Right atrium auricular region (tissue), 2 donors: Measurements from ENCODE around the gene ACD. TPM values are rescaled to one million over a fixed set of nuclear protein-coding genes. Genes with fewer than 3 reads are reported as not detected.

Experiments
- DNase-seq: peaks from one replicate; pipeline ENCODE4 v3.0.0-alpha.2; 2019; ENCODE audit warnings: low spot score
- H3K27ac ChIP-seq, 2 donors: fragments of 200-600 bp; sonication (generic); 1 replicate in 1 of 2; 2 replicates in 1 of 2; pipeline ENCODE4 v1.5.1; 2016 to 2019
- H3K27me3 ChIP-seq, 2 donors: fragments of 200-600 bp; sonication (generic); one replicate each; pipeline versions ENCODE4 v1.5.1 to v1.6.0; 2017 to 2019
- H3K36me3 ChIP-seq: fragments of 200-600 bp; sonication (generic); one replicate; pipeline ENCODE4 v1.5.1; 2016
- H3K4me1 ChIP-seq, 2 donors: fragments of 200-600 bp; sonication (generic); one replicate each; pipeline versions ENCODE4 v1.5.1 to v1.6.0; 2017 to 2019
- H3K4me3 ChIP-seq, 2 donors: fragments of 200-600 bp; sonication (generic); 1 replicate in 1 of 2; 2 replicates in 1 of 2; pipeline ENCODE4 v1.5.1; 2017 to 2019; ENCODE audit warnings: mild to moderate bottlenecking in 1 of 2, moderate library complexity in 1 of 2
- H3K9me3 ChIP-seq, 2 donors: fragments of 200-600 bp; sonication (generic); one replicate each; pipeline ENCODE4 v1.5.1; 2019
- CTCF ChIP-seq, 2 donors: fragments of 200-600 bp; sonication (generic); IDR thresholded peaks; one replicate each; pipeline ENCODE4 v1.5.1; 2019; ENCODE audit warnings: antibody characterized with exemption in 2 of 2
- total RNA-seq, 2 donors: library from RNA; depleted of rRNA; stranded (reverse); fragments of >200 nt; gene quantifications; one replicate each; pipeline ENCODE4 v1.1.0, GENCODE V29; 2016

The ACD gene
- total RNA-seq, 2 donors from 2014 or later = 7.0 to 10.8 TPM

DNA sequence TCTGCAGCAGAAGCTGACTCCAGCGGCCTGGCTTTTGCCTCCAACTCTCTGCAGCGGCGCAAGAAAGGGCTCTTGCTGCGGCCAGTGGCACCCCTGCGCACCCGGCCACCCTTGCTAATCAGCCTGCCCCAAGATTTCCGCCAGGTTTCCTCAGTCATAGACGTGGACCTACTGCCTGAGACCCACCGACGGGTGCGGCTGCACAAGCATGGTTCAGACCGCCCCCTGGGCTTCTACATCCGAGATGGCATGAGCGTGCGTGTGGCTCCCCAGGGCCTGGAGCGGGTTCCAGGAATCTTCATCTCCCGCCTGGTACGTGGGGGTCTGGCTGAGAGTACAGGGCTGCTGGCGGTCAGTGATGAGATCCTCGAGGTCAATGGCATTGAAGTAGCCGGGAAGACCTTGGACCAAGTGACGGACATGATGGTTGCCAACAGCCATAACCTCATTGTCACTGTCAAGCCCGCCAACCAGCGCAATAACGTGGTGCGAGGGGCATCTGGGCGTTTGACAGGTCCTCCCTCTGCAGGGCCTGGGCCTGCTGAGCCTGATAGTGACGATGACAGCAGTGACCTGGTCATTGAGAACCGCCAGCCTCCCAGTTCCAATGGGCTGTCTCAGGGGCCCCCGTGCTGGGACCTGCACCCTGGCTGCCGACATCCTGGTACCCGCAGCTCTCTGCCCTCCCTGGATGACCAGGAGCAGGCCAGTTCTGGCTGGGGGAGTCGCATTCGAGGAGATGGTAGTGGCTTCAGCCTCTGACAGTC, 2.0 kb upstream of the ACD start:
- no peak for DNase-seq
- Histone ChIP-seq H3K27me3 (no peaks in the 10 kb centered on the region), H3K27ac (no peak overlapping the region), H3K36me3 (no peaks in the 10 kb centered on the region), H3K4me3 (no peak overlapping the region), H3K9me3 (no peaks in the 10 kb centered on the region), H3K4me1 (peaks cover 0 to 36% of the 10 kb centered on the region in 2 donors)
- TF ChIP-seq CTCF (IDR thresholded peaks at IDR 0.05) = no peak

DNA sequence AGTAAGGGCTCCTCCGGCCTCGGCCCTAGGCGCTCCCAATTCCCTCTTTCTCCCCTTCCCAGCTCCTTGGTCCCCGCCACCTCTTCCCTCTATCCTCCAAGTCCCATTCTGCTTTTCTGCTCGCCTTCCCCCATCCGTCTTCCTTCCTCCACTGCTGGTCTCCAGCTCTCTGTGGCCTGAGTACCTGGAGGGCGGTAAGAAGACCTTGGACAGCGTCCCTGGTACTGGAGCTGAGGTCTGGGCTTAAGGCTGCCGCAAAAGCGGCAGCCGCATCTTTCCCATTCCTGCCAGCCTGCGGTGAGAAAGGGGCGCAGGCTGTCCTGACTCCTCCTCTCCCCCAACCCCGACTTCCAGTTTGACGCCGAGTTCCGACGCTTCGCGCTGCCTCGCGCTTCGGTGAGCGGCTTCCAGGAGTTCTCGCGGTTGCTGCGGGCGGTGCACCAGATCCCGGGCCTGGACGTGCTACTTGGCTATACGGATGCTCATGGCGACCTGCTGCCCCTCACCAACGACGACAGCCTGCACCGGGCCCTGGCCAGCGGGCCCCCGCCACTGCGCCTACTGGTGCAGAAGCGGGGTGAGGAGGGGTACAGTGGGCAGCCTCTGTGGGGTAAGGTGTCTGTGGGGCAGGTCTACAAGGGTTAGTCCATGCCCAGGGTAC, 1.2 kb upstream of the ACD start:
- no peaks in the 10 kb centered on the region for H3K27me3 ChIP-seq
- TF ChIP-seq CTCF (IDR thresholded peaks at IDR 0.05) = no peak
- H3K27ac ChIP-seq = peak overlapping the region; percentile 95 to 97
- no peaks in the 10 kb centered on the region for H3K9me3 ChIP-seq
- no peak for DNase-seq
- peak overlapping the region; percentile 82 to 88 for H3K4me3 ChIP-seq
- no peaks in the 10 kb centered on the region for H3K36me3 ChIP-seq
- peaks cover 0 to 32% of the 10 kb centered on the region in 2 donors for H3K4me1 ChIP-seq

DNA sequence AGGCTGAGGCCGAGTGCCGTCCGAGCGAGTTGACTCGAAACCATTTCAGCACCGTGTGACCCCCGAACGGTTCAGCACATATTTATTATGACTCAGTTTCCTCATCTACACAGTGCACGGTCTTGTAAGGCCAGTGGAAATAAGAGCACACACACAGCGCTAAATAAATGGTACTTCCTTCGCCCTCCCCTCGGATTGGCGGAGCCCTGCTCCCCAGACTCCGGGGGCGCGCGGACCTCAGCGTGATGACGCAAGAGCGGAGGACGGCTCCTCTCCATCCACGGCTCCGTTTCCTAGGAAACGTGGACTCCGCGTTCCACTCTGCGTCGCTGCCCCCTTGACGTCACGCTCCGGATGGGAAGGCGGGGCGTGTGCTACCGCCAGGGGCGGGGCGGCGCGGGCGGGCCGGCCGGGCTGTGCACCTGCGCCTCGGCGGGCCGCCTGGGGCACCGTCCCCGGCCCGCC, 536 bp upstream of the ACD start, which contains the start of gene PARD6A:
Gene PARD6A, plus strand, starts transcription at position 397 of the 465 bp plus-strand sequence. CDS start 79 bp downstream, outside the sequence.
- Histone ChIP-seq H3K9me3 (no peaks in the 10 kb centered on the region), H3K36me3 (no peaks in the 10 kb centered on the region), H3K4me3 (peak within 1 kb of the TSS; percentile 82 to 88), H3K27me3 (no peaks in the 10 kb centered on the region), H3K4me1 (peaks cover 0 to 25% of the 10 kb centered on the region in 2 donors), H3K27ac (peak within 1 kb of the TSS; percentile 95 to 97)
- no peak for TF ChIP-seq CTCF (IDR thresholded peaks at IDR 0.05)
- DNase-seq = peak; percentile 96

DNA sequence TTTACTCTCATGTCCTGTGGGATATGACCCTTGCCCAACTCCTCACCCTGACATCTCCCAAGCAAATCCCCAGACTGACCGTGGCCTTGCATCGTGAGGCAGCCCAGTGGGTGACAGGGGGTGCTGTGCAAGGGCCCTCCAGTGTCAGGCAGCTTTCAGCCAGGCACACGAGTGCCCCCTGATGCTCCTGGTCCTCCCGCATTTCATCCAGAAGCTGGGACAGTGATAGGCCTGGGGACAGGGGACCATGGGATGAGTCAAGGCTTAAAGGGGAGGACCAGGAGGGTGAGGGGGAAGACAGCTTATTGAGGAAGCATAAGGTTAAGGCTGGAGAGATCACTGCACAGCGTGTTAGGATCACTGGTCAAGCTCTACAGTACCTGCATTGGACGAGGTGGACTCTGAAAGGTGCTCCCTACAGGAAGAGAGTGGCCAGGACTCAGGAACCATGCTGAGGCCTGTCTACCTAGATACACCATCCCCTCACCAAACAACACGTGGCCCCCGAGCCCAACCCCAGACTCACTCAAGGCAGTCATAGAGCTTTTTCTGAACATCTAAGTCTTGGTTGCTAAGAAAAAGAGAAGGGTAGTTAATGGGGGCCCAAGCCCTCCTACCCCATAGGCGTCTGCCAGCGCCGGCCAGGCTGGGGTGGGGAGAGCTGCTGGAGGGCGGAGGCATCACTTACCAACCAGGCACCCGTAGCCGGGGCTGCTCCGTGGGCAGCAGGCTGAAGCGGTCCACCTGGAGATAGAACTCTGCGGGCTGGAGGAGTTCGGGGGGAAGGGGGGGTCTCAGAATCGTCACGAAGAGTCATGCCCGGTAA, 998 bp downstream of the ACD start:
- Histone ChIP-seq H3K9me3 (no peaks in the 10 kb centered on the region), H3K4me1 (peaks cover 0 to 22% of the 10 kb centered on the region in 2 donors), H3K27ac (peak overlapping the region in 1 of 2 donors; percentile 95), H3K27me3 (peaks cover 4 to 5% of the 10 kb centered on the region in 2 donors), H3K36me3 (no peaks in the 10 kb centered on the region), H3K4me3 (peak overlapping the region; percentile 82 to 88)
- DNase-seq = no peak
- no peak for TF ChIP-seq CTCF (IDR thresholded peaks at IDR 0.05)

GRCh38 chr16:67657751-67658518, 2.1 kb downstream of the ACD start:
- Histone ChIP-seq H3K27ac (no peak overlapping the region), H3K27me3 (peaks cover 5 to 7% of the 10 kb centered on the region in 2 donors), H3K4me1 (peaks cover 0 to 30% of the 10 kb centered on the region in 2 donors), H3K9me3 (no peaks in the 10 kb centered on the region), H3K4me3 (no peak overlapping the region), H3K36me3 (no peaks in the 10 kb centered on the region)
- no peak for TF ChIP-seq CTCF (IDR thresholded peaks at IDR 0.05)
- DNase-seq = no peak
